Measurements from ENCODE around the gene POLA1.
A peak's percentile ranks its signal among the peaks of the same experiment; 100 is the strongest.
"Not testable (repeated sequence)": the region's sequence is repeated elsewhere in the genome, so short reads cannot be mapped to it uniquely, and the experiment has no call there.

The POLA1 gene

GRCh38 chrX:24790166-24790565, 96.4 kb downstream of the POLA1 start:
- FAIRE-seq: no peak
- DNase-seq (ENCODE audit: low spot score): no peak

- DNase-seq (ENCODE audit: low spot score) (no peak), FAIRE-seq (no peak)
Measured at GRCh38 chrX:24796204-24796603, 102.5 kb downstream of the POLA1 start.

DNA sequence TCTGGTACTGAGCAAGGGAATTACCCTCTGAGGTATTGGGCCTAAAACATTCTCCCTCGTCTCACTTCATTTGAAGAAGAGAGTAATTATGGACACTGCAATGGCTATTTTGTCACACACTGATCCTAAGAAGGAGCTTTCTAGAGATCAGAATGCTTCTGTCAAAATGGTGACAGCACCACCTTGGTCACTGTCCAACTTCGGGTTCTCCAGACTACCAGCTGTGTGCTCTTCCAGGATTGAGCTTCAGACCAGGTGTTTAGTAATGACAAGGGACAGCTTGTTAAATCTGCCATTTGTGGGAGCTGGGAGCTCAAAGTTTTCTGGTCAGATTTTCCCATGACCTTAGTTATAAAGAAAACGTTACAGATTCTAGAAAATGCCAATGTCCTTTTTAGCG, 105.4 kb downstream of the POLA1 start:
- FAIRE-seq: no peak
- no peak for DNase-seq (ENCODE audit: low spot score)

GRCh38 chrX:24799565-24799964, 105.8 kb downstream of the POLA1 start:
- DNase-seq (ENCODE audit: low spot score): no peak
- FAIRE-seq: no peak

DNA sequence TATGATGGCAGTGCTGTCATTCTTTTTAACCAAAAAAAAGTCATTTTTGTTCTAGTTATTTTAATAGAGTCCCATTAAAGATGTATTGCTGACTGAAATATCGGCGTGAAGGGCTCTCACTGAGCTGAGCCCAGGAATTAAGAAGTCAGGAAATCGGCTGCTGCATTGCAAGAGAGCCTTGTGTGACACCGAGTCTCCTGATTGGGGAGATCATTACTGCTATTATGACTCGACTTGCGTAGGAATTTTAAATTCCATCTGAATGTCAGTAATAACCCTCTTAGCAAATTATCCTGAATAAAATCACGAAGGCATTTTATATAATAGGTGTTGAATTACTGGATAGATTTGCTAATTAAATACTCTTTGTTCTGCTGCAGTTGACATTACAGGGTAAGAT, 111.5 kb downstream of the POLA1 start:
- DNase-seq (ENCODE audit: low spot score) (no peak), FAIRE-seq (no peak)

DNA sequence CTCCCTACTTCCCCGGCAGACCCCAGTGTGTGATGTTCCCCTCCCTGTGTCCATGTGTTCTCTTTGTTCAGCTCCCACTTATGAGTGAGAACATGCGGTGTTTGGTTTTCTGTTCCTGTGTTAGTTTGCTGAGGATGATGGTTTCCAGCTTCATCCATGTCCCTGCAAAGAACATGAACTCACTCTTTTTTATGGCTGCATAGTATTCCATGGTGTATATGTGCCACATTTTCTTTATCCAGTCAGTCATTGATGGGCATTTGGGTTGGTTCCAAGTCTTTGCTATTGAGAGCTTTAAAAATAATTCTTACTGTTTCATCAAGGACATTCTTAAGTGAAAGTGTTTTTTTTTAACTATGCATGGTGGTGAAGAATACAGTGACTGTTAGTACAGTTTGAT, 126.1 kb downstream of the POLA1 start:
- DNase-seq (ENCODE audit: low spot score); FAIRE-seq: not testable (repeated sequence)

DNA sequence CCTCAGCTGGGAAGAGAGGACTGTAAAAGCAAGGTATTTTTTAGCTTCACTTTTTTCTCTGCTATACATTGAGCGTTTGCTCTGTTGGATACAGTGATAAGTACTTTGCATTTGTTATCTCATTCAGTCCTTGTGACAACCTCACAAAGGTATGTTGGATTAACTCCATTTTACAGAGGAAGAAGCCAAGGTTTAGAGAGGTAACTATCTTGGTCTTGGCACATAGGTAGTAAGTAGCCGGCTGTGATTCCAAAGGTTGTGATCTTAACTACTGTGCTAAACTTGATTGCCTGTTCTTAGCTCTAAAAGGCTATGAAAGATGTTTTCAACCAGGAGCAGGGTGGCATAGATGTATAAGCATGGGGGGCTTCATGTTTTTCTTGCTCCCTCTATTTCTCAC, 134.4 kb downstream of the POLA1 start:
- FAIRE-seq (no peak), DNase-seq (ENCODE audit: low spot score) (no peak)

GRCh38 chrX:24828600-24828999, 134.9 kb downstream of the POLA1 start:
- no peak for FAIRE-seq
- no peak for DNase-seq (ENCODE audit: low spot score)

DNA sequence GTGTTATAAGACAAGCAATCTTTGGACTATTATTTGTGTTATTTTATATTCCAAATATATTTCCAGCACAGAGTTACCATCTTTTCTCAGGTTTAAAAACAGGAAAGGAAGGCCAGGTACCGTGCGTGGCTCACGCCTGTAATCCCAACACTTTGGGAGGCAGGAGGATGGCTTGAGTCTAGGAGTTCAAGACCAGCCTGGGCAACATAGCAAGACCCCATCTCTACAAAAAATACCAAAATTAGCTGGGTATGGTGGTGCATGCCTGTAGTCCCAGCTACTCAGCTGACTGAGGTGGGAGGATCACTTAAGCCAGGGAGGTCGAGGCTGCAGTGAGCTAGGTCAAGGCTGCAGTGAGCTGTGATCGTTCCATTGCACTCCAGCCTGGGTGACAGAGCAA, 140.0 kb downstream of the POLA1 start:
- DNase-seq (ENCODE audit: low spot score): no peak
- FAIRE-seq: no peak

DNA sequence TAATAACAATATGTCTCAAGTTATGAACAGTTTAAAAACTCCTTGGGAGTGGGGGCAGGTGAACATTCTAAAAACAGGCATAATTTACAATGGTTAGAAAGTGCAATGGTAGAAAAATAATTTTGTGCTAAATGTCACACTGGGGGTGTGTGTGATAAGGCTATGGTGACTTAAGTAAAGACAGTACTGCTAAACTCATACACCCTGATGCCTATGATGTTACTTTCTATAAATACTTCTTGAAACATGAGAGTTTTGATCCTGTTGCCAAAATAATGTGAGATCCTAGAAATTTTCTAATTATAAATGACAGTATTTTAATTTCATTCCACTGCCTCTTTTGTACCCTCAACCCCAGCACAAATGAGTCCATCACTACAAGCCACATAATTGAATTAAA, 144.2 kb downstream of the POLA1 start:
- no peak for DNase-seq (ENCODE audit: low spot score)
- FAIRE-seq: no peak

- FAIRE-seq: no peak
- DNase-seq (ENCODE audit: low spot score): no peak
Measured at GRCh38 chrX:24838629-24839028, 144.9 kb downstream of the POLA1 start.

GRCh38 chrX:24839331-24839730, 145.6 kb downstream of the POLA1 start:
- FAIRE-seq (no peak), DNase-seq (ENCODE audit: low spot score) (no peak)

DNA sequence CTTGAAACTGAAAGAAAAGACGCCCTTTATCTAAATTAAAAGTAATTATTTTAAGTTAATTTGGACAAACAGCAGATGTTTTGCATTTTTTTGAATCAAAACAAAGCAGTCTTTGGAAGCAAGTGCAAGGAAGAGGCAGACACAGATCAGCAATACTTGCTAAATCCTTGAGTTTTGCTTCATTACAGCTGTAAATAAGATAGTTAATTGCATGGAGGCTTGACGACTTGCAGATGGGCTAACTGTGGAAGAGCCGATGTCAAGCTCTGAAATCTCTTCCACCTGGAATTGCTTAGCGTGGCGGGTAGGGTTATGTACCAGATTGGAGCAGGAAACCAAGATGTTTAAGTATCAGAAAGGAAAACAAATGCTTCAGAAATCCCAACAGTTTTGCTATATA, 148.8 kb downstream of the POLA1 start:
- no peak for FAIRE-seq
- DNase-seq (ENCODE audit: low spot score): no peak

- DNase-seq (ENCODE audit: low spot score): no peak
- no peak for FAIRE-seq
Measured at GRCh38 chrX:24846550-24847150, 152.9 kb downstream of the POLA1 start.

DNA sequence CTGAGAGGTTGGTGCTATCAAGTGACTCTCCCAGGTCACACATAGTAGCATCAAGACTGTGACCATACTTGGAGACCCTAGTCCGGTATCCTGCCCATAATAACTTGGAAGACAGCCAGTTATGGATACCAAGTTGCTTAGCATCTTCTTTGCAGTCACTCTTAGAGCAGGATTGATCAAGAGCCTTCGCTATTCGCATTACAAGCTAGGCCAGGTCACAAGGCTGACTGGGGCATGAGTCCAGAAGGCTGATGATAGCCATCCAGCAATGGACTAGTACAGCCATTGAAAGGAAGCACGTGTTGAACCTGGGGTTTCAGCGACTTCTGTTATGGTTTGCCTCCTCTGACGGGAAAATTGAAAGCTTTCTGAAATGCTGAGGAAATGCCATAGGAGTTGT, 157.6 kb downstream of the POLA1 start:
- FAIRE-seq (no peak), DNase-seq (ENCODE audit: low spot score) (no peak)

- no peak for FAIRE-seq
- DNase-seq (ENCODE audit: low spot score): no peak
Measured at GRCh38 chrX:24851780-24852179, 158.1 kb downstream of the POLA1 start.

GRCh38 chrX:24858004-24858746, 164.5 kb downstream of the POLA1 start:
- FAIRE-seq: no peak
- no peak for DNase-seq (ENCODE audit: low spot score)

GRCh38 chrX:24859211-24859841, 165.6 kb downstream of the POLA1 start:
- no peak for DNase-seq (ENCODE audit: low spot score)
- no peak for FAIRE-seq

DNA sequence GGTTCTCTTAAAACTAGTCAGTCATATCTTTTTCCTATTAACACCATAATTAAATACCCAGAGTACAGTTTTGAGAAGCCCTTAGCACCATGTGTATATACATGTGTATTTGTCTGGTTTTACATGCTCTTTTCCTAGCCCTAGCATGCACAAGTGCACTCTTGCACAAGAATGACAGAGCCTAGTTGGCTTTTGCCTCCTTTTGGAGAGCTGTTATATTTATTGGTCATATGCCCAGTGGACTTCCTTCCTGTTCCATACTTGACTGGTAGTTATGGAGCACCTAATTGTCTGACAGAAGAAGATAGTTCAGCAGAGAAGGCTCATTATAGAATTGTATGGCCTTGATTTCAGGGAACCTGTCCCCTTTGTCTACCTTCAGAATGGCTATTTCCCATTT, 166.4 kb downstream of the POLA1 start:
- DNase-seq (ENCODE audit: low spot score) (no peak), FAIRE-seq (no peak)

GRCh38 chrX:24862343-24862742, 168.6 kb downstream of the POLA1 start:
- no peak for FAIRE-seq
- no peak for DNase-seq (ENCODE audit: low spot score)

DNA sequence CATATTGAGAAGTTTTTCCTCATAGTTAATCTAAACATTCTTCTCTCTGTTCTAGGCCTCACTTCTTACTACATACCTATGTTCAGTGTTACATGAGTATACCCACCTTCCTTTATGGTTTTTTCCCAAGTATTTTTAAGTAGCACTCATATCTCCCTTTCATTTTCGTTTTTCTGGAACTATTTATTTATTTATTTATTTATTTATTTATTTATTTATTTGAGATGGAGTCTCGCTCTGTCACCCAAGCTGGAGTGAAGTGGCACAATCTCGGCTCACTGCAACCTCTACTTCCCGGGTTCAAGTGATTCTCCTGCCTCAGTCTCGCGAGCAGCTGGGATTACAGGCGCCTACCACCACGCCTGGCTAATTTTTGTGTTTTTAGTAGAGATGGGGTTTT, 170.1 kb downstream of the POLA1 start:
- FAIRE-seq; DNase-seq (ENCODE audit: low spot score): not testable (repeated sequence)

- FAIRE-seq: no peak
Measured at GRCh38 chrX:24870143-24870542, 176.4 kb downstream of the POLA1 start.

More at GRCh38 chrX:24870143-24870542, 176.4 kb downstream of the POLA1 start:
- peak; percentile 3 for DNase-seq (ENCODE audit: low spot score)
